GM12878 (cell line): Measurements from ENCODE around the gene LRIG2. TPM values are rescaled to one million over a fixed set of nuclear protein-coding genes. Genes with fewer than 3 reads are reported as not detected.

Source experiments
- ATAC-seq: fragments of 200-7000 bp; cut with Tn5 transposase; 3 replicates; pipeline ENCODE4 v1.9.1; 2020; ENCODE audit warnings: mild to moderate bottlenecking, moderate library complexity
- BruUV-seq: library from RNA; stranded (reverse); fragments of 400-500 nt; replicated peaks from 2 replicates; lab custom pipeline; 2021; lab: Mats Ljungman, UMichigan
- CTCF ChIA-PET: fragments of 300-600 bp; sonication (Branson Sonifier 250); formaldehyde crosslinking; extraction: SDS; loops from one replicate; lab custom pipeline; 2021; ENCODE audit warnings: inconsistent platforms; lab: Yijun Ruan, JAX
- POLR2A ChIA-PET: fragments of 350-600 bp; formaldehyde crosslinking; extraction: SDS; loops from one replicate; lab custom pipeline; 2021; ENCODE audit warnings: inconsistent platforms; lab: Charles Lee
- RAD21 ChIA-PET: fragments of 300-600 bp; sonication (Branson Sonifier 250); formaldehyde crosslinking; loops from one replicate; lab custom pipeline; 2023; ENCODE audit warnings: antibody characterized with exemption; ENCODE audit not compliant: unreplicated experiment; lab: Charles Lee
- SMC1A ChIA-PET: fragments of 300-600 bp; sonication (Branson Sonifier 250); formaldehyde crosslinking; loops from one replicate; lab custom pipeline; 2023; ENCODE audit not compliant: unreplicated experiment, uncharacterized antibody; lab: Charles Lee
- DNase-seq: peaks from one replicate; pipeline ENCODE4 v3.0.0-alpha.2; 2011; ENCODE audit warnings: low read depth, low spot score
- FAIRE-seq: peaks from 3 replicates; lab custom pipeline; 2011; peaks lifted over from hg19 to GRCh38; lab: Jason Lieb, UNC
- H2AFZ ChIP-seq: 2 replicates; pipeline ENCODE4 v1.6.0; 2011; ENCODE audit warnings: low read depth, low read length, control low read depth; ENCODE audit not compliant: control insufficient read depth
- H3K27ac ChIP-seq: 2 replicates; pipeline ENCODE4 v1.5.1; 2011; ENCODE audit warnings: control low read depth; ENCODE audit not compliant: control insufficient read depth, insufficient read depth
- H3K27me3 ChIP-seq, 2 experiments: replicated peaks in 1 of 2; 2 replicates each; pipeline versions ENCODE4 v1.6.0 to v1.6.1; 2011; ENCODE audit warnings: low read length in 1 of 2; ENCODE audit not compliant: control insufficient read depth in 2 of 2, insufficient read depth in 2 of 2
- H3K36me3 ChIP-seq, 2 experiments: 2 replicates each; pipeline ENCODE4 v1.5.1; 2011; ENCODE audit warnings: low read length in 1 of 2; ENCODE audit not compliant: control insufficient read depth in 2 of 2, insufficient read depth in 2 of 2
- H3K4me1 ChIP-seq: 2 replicates; pipeline ENCODE4 v1.6.1; 2011; ENCODE audit warnings: mild to moderate bottlenecking, low read length, moderate library complexity, mixed read lengths; ENCODE audit not compliant: control insufficient read depth, insufficient read depth
- H3K4me2 ChIP-seq: 2 replicates; pipeline ENCODE4 v1.6.0; 2011; ENCODE audit warnings: control low read depth; ENCODE audit not compliant: control insufficient read depth, insufficient read depth
- H3K4me3 ChIP-seq: fragments of 200-600 bp; sonication (generic); 2 replicates; pipeline ENCODE4 v1.5.1; 2016
- H3K79me2 ChIP-seq: 2 replicates; pipeline ENCODE4 v1.6.0; 2011; ENCODE audit warnings: low read length; ENCODE audit not compliant: control insufficient read depth, insufficient read depth
- H3K9ac ChIP-seq: 2 replicates; pipeline ENCODE4 v1.8.0; 2011; ENCODE audit warnings: low read length, control low read depth, mixed read lengths; ENCODE audit not compliant: control insufficient read depth, insufficient read depth
- H3K9me3 ChIP-seq: replicated peaks from 3 replicates; pipeline ENCODE4 v1.5.1; 2011; ENCODE audit warnings: mild to moderate bottlenecking, low read length; ENCODE audit not compliant: control insufficient read depth, insufficient read depth
- H4K20me1 ChIP-seq: 2 replicates; pipeline ENCODE4 v1.6.0; 2011; ENCODE audit not compliant: control insufficient read depth, insufficient read depth
- BACH1 ChIP-seq: fragments of 450-650 bp; IDR thresholded peaks from 2 replicates; pipeline ENCODE4 v1.6.1; 2017; ENCODE audit warnings: mild to moderate bottlenecking, borderline replicate concordance
- CEBPB ChIP-seq, 2 experiments: fragments of 150-350 bp in 1 of 2; IDR thresholded peaks; 2 replicates each; pipeline ENCODE4 v1.6.1; 2012 to 2014; ENCODE audit warnings: low read depth in 2 of 2, low read length in 2 of 2, borderline replicate concordance in 1 of 2, inconsistent platforms in 1 of 2
- MAX ChIP-seq: IDR thresholded peaks from 2 replicates; pipeline ENCODE4 v1.6.1; 2012; ENCODE audit warnings: low read depth, low read length, improper control_type of control experiment
- MTA3 ChIP-seq: IDR thresholded peaks from 2 replicates; pipeline ENCODE4 v1.6.1; 2012; ENCODE audit warnings: low read length, inconsistent platforms, borderline replicate concordance
- NR2F1 ChIP-seq: fragments of 450-650 bp; conservative IDR thresholded peaks from 2 replicates; pipeline ENCODE4 v1.6.1; 2017; ENCODE audit warnings: mild to moderate bottlenecking
- RELB ChIP-seq: fragments of 450-650 bp; IDR thresholded peaks from 2 replicates; pipeline ENCODE4 v1.6.1; 2017; ENCODE audit warnings: low read depth, mild to moderate bottlenecking, moderate library complexity
- SMAD5 ChIP-seq: IDR thresholded peaks from 2 replicates; pipeline ENCODE4 v1.6.1; 2016; ENCODE audit warnings: antibody characterized with exemption, low read depth
- TCF12 ChIP-seq: IDR thresholded peaks from 2 replicates; pipeline ENCODE4 v1.6.1; 2011; ENCODE audit warnings: low read depth, mild to moderate bottlenecking, low read length
- WGBS: methylation state at CpG from one replicate; pipeline ENCODE4 v1.1.6; 2016; ENCODE audit warnings: low lambda C conversion rate; ENCODE audit not compliant: insufficient replicate concordance, insufficient coverage; ENCODE audit errors: missing lambda C conversion rate; 5-methylcytosine and 5-hydroxymethylcytosine counted together
- in situ Hi-C: fragments of 300-500 bp; cut with MboI; formaldehyde crosslinking; loops from 9 replicates; pipeline ENCODE4 v1.14.3; 2018; ENCODE audit warnings: mixed read lengths
- intact Hi-C: fragments of 100-400 bp; cut with micrococcal nuclease; formaldehyde crosslinking; loops from one replicate; pipeline ENCODE4 v1.14.2; 2022; ENCODE audit not compliant: unreplicated experiment
- polyA plus RNA-seq, 11 experiments: library from polyadenylated mRNA; depleted of rRNA in 4 of 11; unstranded in 6 of 11; stranded (reverse) in 5 of 11; fragments of >200 nt; fragmentation: Nextera tagmentation in 4 of 11; fragmentation: Illumina TruSeq in 1 of 11; extraction: Ambion mirVana in 4 of 11; extraction: Trizol in 1 of 11; gene quantifications; 1 replicate in 1 of 11; 2 replicates in 10 of 11; pipeline versions ENCODE4 v1.2.1 to v1.2.3, GENCODE V29; 2011 to 2016; ENCODE audit warnings: inconsistent platforms in 2 of 11, missing spikeins in 2 of 11, low read depth in 1 of 11
- total RNA-seq, 4 experiments: library from RNA; depleted of rRNA in 3 of 4; stranded (reverse); fragments of >200 nt in 3 of 4; fragmentation: Illumina TruSeq in 1 of 4; extraction: Trizol in 1 of 4; gene quantifications; 2 replicates each; pipeline versions ENCODE4 v1.2.1 to v1.2.3, GENCODE V29; 2013 to 2021
- TF ChIP-seq, protein P1 (sequence below), 3 experiments: IDR thresholded peaks in 2 of 3; conservative IDR thresholded peaks in 1 of 3; 2 replicates each; pipeline ENCODE4 v1.5.1; 2011; ENCODE audit warnings: low read depth in 3 of 3, low read length in 3 of 3, mild to moderate bottlenecking in 3 of 3, control low read depth in 2 of 3, moderate library complexity in 2 of 3, inconsistent platforms in 1 of 3, mixed read lengths in 1 of 3; ENCODE audit not compliant: control insufficient read depth in 2 of 3, insufficient read depth in 1 of 3; ENCODE audit errors: extremely low read depth in 1 of 3
- TF ChIP-seq, protein P2 (sequence below): IDR thresholded peaks from 2 replicates; pipeline ENCODE4 v1.6.1; 2011; ENCODE audit warnings: borderline replicate concordance, low read depth, mild to moderate bottlenecking, moderate library complexity, mixed read lengths, low read length; ENCODE audit not compliant: insufficient read depth; ENCODE audit errors: extremely low read length

LRIG2 gene
- total and polyA plus RNA-seq, 10 of the 15 experiments (the other 5 are each of a cell fraction or from before 2014, with no cell fraction given) = 0.77 to 11.8 (median 5.1) TPM

- Histone ChIP-seq H3K4me3 (no peak overlapping the region), H4K20me1 (no peaks in the 10 kb centered on the region), H3K9me3 (no peaks in the 10 kb centered on the region), H3K4me2 (no peak overlapping the region), H2AFZ (no peak overlapping the region), H3K27me3 (no peaks in the 10 kb centered on the region), H3K9ac (no peak overlapping the region), H3K4me1 (no peaks in the 10 kb centered on the region), H3K36me3 (peaks cover 2 to 35% of the 10 kb centered on the region in 2 experiments), H3K27ac (no peak overlapping the region), H3K79me2 (no peaks in the 10 kb centered on the region)
- DNase-seq (no peak), ATAC-seq (no peak), FAIRE-seq (no peak)
- 100% methylated on average over 1 of the region's 1 CpG for WGBS
- POLR2A ChIA-PET = no interaction called here
- no TSS peak for BruUV-seq
- in situ Hi-C loops = no loop called here
- TF ChIP-seq RELB (no peak), CEBPB (IDR thresholded peaks at IDR 0.05; ENCODE audit: borderline replicate concordance in 1 of 2, low read depth in 2 of 2, low read length in 2 of 2) (no peak), MTA3 (no peak), BACH1 (no peak), SMAD5 (no peak), MAX (no peak), TCF12 (no peak), NR2F1 (no peak)
- TF ChIP-seq, protein P1, sequence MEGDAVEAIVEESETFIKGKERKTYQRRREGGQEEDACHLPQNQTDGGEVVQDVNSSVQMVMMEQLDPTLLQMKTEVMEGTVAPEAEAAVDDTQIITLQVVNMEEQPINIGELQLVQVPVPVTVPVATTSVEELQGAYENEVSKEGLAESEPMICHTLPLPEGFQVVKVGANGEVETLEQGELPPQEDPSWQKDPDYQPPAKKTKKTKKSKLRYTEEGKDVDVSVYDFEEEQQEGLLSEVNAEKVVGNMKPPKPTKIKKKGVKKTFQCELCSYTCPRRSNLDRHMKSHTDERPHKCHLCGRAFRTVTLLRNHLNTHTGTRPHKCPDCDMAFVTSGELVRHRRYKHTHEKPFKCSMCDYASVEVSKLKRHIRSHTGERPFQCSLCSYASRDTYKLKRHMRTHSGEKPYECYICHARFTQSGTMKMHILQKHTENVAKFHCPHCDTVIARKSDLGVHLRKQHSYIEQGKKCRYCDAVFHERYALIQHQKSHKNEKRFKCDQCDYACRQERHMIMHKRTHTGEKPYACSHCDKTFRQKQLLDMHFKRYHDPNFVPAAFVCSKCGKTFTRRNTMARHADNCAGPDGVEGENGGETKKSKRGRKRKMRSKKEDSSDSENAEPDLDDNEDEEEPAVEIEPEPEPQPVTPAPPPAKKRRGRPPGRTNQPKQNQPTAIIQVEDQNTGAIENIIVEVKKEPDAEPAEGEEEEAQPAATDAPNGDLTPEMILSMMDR (IDR thresholded peaks at IDR 0.05 in 2 of 3, conservative IDR thresholded peaks at IDR 0.05 in 1 of 3; ENCODE audit: control insufficient read depth in 2 of 3, extremely low read depth in 1 of 3, insufficient read depth in 1 of 3, low read depth in 3 of 3, low read length in 3 of 3) = no peak
- TF ChIP-seq, protein P2, sequence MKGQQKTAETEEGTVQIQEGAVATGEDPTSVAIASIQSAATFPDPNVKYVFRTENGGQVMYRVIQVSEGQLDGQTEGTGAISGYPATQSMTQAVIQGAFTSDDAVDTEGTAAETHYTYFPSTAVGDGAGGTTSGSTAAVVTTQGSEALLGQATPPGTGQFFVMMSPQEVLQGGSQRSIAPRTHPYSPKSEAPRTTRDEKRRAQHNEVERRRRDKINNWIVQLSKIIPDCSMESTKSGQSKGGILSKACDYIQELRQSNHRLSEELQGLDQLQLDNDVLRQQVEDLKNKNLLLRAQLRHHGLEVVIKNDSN = no peak
- SMC1A ChIA-PET = no interaction called here
- CTCF ChIA-PET = interaction anchor here (0.9 kb wide), 1 partner anchor 9 kb away, joined by 3 read pairs; no protein-coding TSS in a partner anchor
- intact Hi-C loops = no loop called here
- RAD21 ChIA-PET = no interaction called here
Observed at GRCh38 chr1:113103048-113103447, 30.1 kb downstream of the LRIG2 start.
